Neural cell (in vitro differentiated cells): ENCODE measurements around the gene GRK1. TPM values are rescaled to one million over a fixed set of nuclear protein-coding genes. Genes with fewer than 3 reads are reported as not detected.

Experiments used
- H2AFZ ChIP-seq: fragments of 200-600, 300-800 bp; sonication (generic), shearing (Covaris generic); 2 replicates; pipeline ENCODE4 v1.6.0; 2014; ENCODE audit warnings: low read depth, mild to moderate bottlenecking, antibody characterized with exemption, low read length, moderate library complexity
- H3F3A ChIP-seq: fragments of 200-600 bp; shearing (Covaris generic); 2 replicates; pipeline ENCODE4 v1.6.1; 2016; ENCODE audit warnings: mild to moderate bottlenecking, moderate library complexity, mixed read lengths, antibody characterized with exemption, low read length; ENCODE audit not compliant: insufficient read depth, poor library complexity, severe bottlenecking
- H3K27ac ChIP-seq: fragments of 200-600, 300-800 bp; sonication (generic), shearing (Covaris generic); 2 replicates; pipeline ENCODE4 v1.5.1; 2014; ENCODE audit warnings: mild to moderate bottlenecking, low read length, moderate library complexity
- H3K27me3 ChIP-seq: fragments of 300-800, 200-600 bp; sonication (generic), shearing (Covaris generic); 2 replicates; pipeline ENCODE4 v1.6.0; 2014; ENCODE audit warnings: mild to moderate bottlenecking, low read depth, low read length, moderate library complexity; ENCODE audit not compliant: insufficient read depth
- H3K36me3 ChIP-seq: fragments of 300-800, 200-600 bp; sonication (generic), shearing (Covaris generic); 2 replicates; pipeline ENCODE4 v1.5.1; 2014; ENCODE audit warnings: mild to moderate bottlenecking, antibody characterized with exemption, low read length, moderate library complexity; ENCODE audit not compliant: insufficient read depth
- H3K4me2 ChIP-seq: fragments of 300-800, 200-600 bp; sonication (generic), shearing (Covaris generic); 2 replicates; pipeline ENCODE4 v1.6.0; 2014; ENCODE audit warnings: mild to moderate bottlenecking, low read length
- H3K4me3 ChIP-seq: fragments of 300-800, 200-600 bp; sonication (generic), shearing (Covaris generic); 2 replicates; pipeline ENCODE4 v1.5.1; 2014; ENCODE audit warnings: mild to moderate bottlenecking, low read length, moderate library complexity
- H3K79me2 ChIP-seq: fragments of 200-600 bp; shearing (Covaris generic); replicated peaks from 2 replicates; pipeline ENCODE4 v1.6.0; 2014; ENCODE audit warnings: mild to moderate bottlenecking, low read length, moderate library complexity; ENCODE audit not compliant: insufficient read depth
- H3K9ac ChIP-seq: fragments of 300-800, 200-600 bp; sonication (generic), shearing (Covaris generic); 2 replicates; pipeline ENCODE4 v1.6.1; 2016; ENCODE audit warnings: mild to moderate bottlenecking, low read length, mixed read lengths
- H3K9me2 ChIP-seq: fragments of 200-600 bp; shearing (Covaris generic); 2 replicates; pipeline ENCODE4 v1.6.1; 2016; ENCODE audit warnings: mild to moderate bottlenecking, low read length, mixed read lengths; ENCODE audit not compliant: insufficient read depth
- H3K9me3 ChIP-seq: fragments of 200-600, 300-800 bp; sonication (generic), shearing (Covaris generic); 2 replicates; pipeline ENCODE4 v1.6.1; 2016; ENCODE audit warnings: mild to moderate bottlenecking, mixed run types, low read length, moderate library complexity, mixed read lengths
- H4K20me1 ChIP-seq: fragments of 200-600 bp; shearing (Covaris generic); 2 replicates; pipeline ENCODE4 v1.6.1; 2016; ENCODE audit warnings: mild to moderate bottlenecking, mixed run types; ENCODE audit not compliant: insufficient read depth
- CTCF ChIP-seq: fragments of 450-650 bp; IDR thresholded peaks from 2 replicates; pipeline ENCODE4 v1.5.1; 2014; ENCODE audit warnings: antibody characterized with exemption, mild to moderate bottlenecking, moderate library complexity; ENCODE audit not compliant: poor library complexity, severe bottlenecking
- EP300 ChIP-seq: fragments of 450-650 bp; conservative IDR thresholded peaks from 2 replicates; pipeline ENCODE4 v1.6.1; 2014; ENCODE audit warnings: antibody characterized with exemption, mild to moderate bottlenecking, moderate library complexity; ENCODE audit not compliant: poor library complexity, severe bottlenecking
- EZH2 ChIP-seq: fragments of 200-600, 300-800 bp; shearing (Covaris generic), sonication (generic); IDR thresholded peaks from 2 replicates; pipeline ENCODE4 v1.6.1; 2014; ENCODE audit warnings: antibody characterized with exemption, low read length, borderline replicate concordance, mild to moderate bottlenecking; ENCODE audit not compliant: insufficient read depth, poor library complexity, severe bottlenecking
- MXI1 ChIP-seq: fragments of 450-650 bp; conservative IDR thresholded peaks from 2 replicates; pipeline ENCODE4 v1.6.1; 2014; ENCODE audit warnings: antibody characterized with exemption, mild to moderate bottlenecking; ENCODE audit not compliant: poor library complexity, severe bottlenecking
- POLR2AphosphoS5 ChIP-seq: IDR thresholded peaks from 2 replicates; pipeline ENCODE4 v1.6.1; 2012
- RAD21 ChIP-seq: fragments of 450-650 bp; conservative IDR thresholded peaks from 2 replicates; pipeline ENCODE4 v1.6.1; 2014; ENCODE audit warnings: antibody characterized with exemption, mild to moderate bottlenecking, moderate library complexity
- REST ChIP-seq: IDR thresholded peaks from 2 replicates; pipeline ENCODE4 v1.6.1; 2012; ENCODE audit warnings: borderline replicate concordance
- SMC3 ChIP-seq: fragments of 450-650 bp; conservative IDR thresholded peaks from 2 replicates; pipeline ENCODE4 v1.6.1; 2014; ENCODE audit warnings: antibody characterized with exemption, mild to moderate bottlenecking, moderate library complexity; ENCODE audit not compliant: poor library complexity
- TAF1 ChIP-seq: IDR thresholded peaks from 2 replicates; pipeline ENCODE4 v1.6.1; 2012; ENCODE audit warnings: low read depth
- polyA plus RNA-seq: library from polyadenylated mRNA; depleted of rRNA; stranded (reverse); fragments of >200 nt; gene quantifications from 2 replicates; pipeline ENCODE4 v1.2.3, GENCODE V29; 2014

GRK1 gene
- polyA plus RNA-seq, 1 donor from 2014 or later = 0.06 TPM

GRCh38 chr13:113642563-113642962 lies 24.5 kb upstream of the GRK1 start:
- H3K79me2 ChIP-seq = no peaks in the 10 kb centered on the region
- no peak overlapping the region for H3K9ac ChIP-seq
- no peak overlapping the region for H3K4me3 ChIP-seq
- H3K9me2 ChIP-seq = no peaks in the 10 kb centered on the region
- no peak overlapping the region for H3K4me2 ChIP-seq
- no peak overlapping the region for H2AFZ ChIP-seq
- TF ChIP-seq CTCF (no peak), EP300 (no peak), MXI1 (no peak), EZH2 (no peak), REST (no peak), RAD21 (no peak), SMC3 (no peak), TAF1 (no peak), POLR2AphosphoS5 (no peak)
- H3K27ac ChIP-seq = no peak overlapping the region
- H3K9me3 ChIP-seq = no peaks in the 10 kb centered on the region
- H4K20me1 ChIP-seq = no peaks in the 10 kb centered on the region
- no peaks in the 10 kb centered on the region for H3K27me3 ChIP-seq
- peaks cover 11% of the 10 kb centered on the region for H3K36me3 ChIP-seq
- no peaks in the 10 kb centered on the region for H3F3A ChIP-seq

- Histone ChIP-seq H3K27me3 (no peaks in the 10 kb centered on the region), H2AFZ (no peak overlapping the region), H4K20me1 (no peaks in the 10 kb centered on the region), H3K4me2 (no peak overlapping the region), H3K36me3 (peaks cover 11% of the 10 kb centered on the region), H3K9me3 (no peaks in the 10 kb centered on the region), H3K4me3 (no peak overlapping the region), H3K27ac (no peak overlapping the region), H3K79me2 (no peaks in the 10 kb centered on the region), H3F3A (no peaks in the 10 kb centered on the region), H3K9ac (no peak overlapping the region), H3K9me2 (no peaks in the 10 kb centered on the region)
- TF ChIP-seq SMC3 (no peak), CTCF (no peak), RAD21 (no peak), EZH2 (no peak), TAF1 (no peak), EP300 (no peak), POLR2AphosphoS5 (no peak), MXI1 (no peak), REST (no peak)
Observed at GRCh38 chr13:113643593-113643992, 23.4 kb upstream of the GRK1 start.
